RCC 7860 (cell line): ENCODE data around the gene CCSER1.
A peak's percentile ranks its signal among the peaks of the same experiment; 100 is the strongest.
"Not testable (repeated sequence)": the region's sequence is repeated elsewhere in the genome, so short reads cannot be mapped to it uniquely, and the experiment has no call there.

Experiments used
- DNase-seq: peaks from one replicate; pipeline ENCODE4 v3.0.0-alpha.2; 2015; ENCODE audit warnings: low spot score
- FAIRE-seq: peaks from 2 replicates; lab custom pipeline; 2012; peaks lifted over from hg19 to GRCh38; lab: Jason Lieb, UNC

The CCSER1 gene

DNA sequence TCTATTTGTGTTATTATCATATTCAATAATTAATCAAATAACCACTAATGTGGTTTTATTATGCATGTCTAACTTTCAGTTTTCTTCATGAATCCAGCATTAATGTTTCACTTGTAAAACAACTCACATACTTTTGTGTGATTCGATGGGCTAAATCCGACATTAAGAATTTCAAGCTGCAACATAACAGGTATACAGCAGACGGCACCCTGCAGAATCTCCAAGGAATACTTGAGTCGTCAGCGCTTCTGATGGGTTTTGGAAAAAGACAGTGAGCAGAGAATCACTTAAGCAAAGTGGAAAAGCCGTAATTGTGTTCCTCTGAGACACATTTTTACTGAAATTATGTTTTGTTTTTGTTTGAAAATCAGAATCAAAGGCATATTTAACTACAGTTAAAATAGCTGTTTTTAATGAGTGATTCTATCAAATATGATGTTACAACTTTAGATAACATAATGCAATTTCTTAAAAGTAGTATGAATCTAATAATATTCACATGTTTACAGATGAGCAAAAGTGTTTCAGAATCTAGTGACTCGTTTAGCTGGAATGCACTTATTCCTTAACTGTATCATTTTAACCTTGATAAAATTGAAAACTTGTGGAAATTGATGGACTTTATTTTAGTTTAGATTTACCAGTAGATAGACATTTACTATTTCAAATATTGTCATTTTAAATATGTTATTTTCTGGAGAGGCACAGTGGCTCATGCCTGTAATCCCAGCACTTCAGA, 514.8 kb downstream of the CCSER1 start:
- DNase-seq (no peak), FAIRE-seq (no peak)

DNA sequence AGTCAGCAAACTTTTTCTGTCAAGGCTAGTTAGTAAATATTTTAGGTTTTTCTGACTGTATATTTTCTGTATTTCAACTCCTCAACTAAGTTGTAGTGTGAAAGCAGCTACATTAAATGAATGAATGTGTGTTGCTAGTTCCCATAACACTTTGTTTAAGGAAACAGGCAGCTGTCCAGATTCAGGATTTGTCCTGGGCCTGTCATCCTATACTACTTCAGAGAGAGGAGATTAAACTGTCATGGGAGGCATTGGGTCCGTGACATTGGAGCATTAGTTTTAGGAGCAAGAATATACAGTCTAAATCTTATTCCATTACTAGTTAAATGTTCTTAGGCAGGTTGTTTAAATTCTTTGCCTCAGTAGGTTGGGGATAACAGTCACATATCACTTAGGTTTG, 516.0 kb downstream of the CCSER1 start:
- no peak for FAIRE-seq
- DNase-seq = no peak

DNA sequence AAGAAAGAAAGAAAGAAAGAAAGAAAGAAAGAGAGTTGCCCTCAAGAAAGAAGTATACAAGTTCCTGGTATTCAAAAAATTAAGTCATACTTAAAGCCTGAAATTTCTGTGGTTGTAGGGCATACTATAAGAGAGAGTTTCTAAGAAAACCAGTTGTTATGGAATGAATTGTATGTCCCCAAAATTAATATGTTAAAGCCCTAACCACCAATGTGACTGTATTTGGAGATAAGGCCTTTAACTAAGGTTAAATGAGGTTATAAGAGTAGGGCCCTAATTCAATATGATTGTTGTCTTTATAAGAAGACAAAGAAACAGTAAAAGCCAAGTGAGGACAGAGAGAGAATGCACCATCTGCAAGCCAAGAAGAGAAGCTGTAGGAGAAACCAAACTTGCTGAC, 521.1 kb downstream of the CCSER1 start:
- DNase-seq = no peak

DNA sequence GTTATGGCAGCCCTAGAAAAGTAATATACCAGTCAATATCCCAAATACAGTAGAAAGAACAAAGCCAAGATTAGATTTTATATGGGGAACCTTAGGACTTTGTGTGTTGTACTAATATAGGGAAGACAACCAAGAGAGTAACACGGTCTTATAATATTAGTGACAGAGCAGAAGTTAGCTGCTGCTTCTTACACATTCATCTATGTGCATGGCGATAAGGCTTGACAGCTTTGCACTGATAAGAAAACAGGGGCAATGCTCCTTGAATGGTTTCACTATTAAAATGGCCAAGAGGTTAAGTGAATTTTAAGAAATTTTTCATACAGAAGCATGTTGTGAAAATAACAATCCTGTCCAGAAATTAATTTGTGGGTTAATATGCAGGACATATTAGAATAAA, 521.6 kb downstream of the CCSER1 start:
- DNase-seq (no peak), FAIRE-seq (no peak)

More for the DNA sequence above, 521.1 kb downstream of the CCSER1 start:
- FAIRE-seq = no peak

DNA sequence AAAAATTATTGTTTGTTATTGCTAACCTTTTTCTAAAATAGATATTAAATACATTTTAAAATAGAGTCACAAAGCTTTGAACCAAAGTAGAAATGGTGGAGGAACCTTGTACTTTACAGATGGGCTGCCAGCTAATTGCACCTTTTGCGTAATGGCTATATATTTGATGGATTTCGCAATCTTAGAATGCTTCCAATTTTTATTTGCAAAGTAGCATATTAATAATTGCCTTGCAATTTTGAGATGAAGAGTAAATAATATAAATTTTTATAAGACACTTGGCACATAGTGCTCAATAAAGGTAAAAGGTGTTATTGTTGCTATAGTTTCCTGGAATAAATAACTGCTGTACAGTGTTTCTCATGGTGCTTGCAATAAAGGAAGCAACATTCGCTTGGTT, 533.5 kb downstream of the CCSER1 start:
- FAIRE-seq (no peak), DNase-seq (no peak)

DNA sequence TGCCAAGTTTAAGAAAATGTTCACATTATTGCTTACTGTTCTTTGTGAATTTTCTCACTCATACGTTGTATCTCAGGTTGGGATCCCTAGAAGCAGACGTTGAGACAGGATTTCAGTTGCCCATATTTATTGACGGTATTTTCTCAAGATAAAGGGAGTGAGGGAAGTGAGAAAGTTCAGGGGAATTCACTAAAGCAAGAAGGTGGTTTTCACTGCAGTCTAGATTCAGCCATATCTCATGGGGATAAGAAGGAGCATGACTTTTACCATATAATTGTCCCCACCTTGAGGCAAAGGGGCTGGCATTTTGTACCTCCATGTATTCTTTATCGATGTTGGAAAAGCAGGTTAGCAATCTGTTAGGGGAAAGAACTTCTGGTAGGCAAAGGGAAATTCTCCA, 543.0 kb downstream of the CCSER1 start:
- FAIRE-seq (no peak), DNase-seq (no peak)

DNA sequence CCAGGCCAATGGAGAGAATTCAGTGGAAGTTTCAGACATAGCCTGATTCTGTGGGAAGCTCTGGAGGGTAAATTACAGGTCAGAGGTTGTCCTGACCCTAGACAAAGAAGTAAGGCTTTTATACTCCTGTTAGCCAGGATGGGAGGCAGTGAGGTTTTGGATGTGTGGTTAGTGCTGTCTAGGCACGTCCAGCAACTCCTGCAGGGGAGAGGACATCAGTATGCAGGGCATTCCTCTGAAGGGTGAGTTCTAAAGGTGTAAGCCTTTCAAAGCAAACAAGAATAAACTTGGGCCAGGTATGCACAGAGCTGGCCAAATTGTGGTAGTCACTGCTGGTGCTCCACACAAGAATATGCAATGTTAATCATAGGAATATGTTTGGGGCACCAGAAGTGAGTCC, 562.5 kb downstream of the CCSER1 start:
- DNase-seq (no peak), FAIRE-seq (no peak)

DNA sequence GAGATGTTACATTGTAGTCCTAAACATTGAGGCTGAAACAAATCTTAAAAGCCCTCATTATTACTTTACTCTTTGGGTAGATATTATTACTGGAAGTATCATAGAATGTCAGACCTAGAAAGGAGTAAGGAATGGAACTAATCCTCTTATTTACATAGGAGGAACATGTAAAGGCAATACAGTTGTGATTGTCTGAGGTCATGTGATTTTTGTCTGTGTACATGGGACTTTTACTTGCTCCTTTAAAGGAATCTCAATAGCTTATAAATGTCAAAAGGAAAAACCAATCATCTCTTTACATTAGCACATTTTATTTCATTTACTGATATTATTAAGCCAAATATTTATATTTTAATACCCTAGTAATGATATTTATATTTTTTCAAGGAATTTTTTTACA, 568.2 kb downstream of the CCSER1 start:
- DNase-seq (no peak), FAIRE-seq (no peak)

DNA sequence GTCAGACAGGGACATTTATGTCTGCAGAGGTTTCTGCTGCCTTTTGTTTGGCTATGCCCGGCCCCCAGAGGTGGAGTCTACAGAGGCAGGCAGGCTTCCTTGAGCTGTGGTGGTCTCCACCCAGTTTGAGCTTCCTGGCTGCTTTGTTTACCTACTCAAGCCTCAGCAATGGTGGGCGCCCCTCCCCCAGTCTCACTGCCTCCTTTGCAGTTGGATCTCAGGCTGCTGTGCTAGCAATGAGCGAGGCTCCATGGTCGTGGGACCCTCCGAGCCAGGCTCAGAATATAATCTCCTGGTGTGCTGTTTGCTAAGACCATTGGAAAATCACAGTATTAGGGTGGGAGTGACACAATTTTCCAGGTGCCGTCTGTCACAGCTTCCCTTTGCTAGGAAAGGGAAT, 578.3 kb downstream of the CCSER1 start:
- DNase-seq, FAIRE-seq: not testable (repeated sequence)

DNA sequence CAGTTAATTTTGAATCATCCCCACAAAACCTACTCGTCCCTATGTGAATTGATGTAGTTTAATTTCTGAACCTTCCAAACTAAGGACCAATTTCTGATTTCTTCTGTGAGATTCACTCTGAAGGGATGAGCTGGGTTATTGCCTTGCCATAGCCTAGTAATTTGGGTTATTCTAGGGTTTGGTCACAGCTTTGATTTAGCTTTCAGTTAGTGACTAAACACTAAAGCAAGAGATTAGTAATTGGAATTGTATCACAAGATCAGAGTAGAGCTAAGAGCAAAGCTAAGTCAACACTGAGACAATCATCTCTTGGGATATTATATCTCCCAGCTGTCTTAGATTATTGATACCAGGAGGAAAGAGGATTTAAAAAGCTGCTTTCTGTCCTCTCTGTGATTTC, 588.0 kb downstream of the CCSER1 start:
- no peak for FAIRE-seq
- no peak for DNase-seq

DNA sequence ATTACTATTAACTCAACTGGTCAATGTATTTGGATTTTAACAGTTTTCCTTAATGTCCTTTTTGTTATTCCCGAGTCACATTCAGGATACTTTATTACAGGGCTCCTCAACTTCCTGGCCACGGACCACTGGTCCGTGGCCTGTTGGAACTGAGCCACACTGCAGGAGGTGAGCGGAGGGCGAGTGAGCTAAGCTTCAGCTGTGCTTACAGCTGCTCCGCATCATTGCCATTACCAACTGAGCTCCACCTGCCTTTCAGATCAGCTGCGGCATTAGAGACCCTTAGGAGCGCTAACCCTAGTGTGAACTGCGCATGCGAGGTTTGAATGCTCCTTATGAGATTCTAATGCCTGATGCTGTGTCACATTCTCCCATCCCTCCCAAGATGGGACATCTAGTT, 591.7 kb downstream of the CCSER1 start:
- peak; percentile 84 for FAIRE-seq
- peak; percentile 65 for DNase-seq

DNA sequence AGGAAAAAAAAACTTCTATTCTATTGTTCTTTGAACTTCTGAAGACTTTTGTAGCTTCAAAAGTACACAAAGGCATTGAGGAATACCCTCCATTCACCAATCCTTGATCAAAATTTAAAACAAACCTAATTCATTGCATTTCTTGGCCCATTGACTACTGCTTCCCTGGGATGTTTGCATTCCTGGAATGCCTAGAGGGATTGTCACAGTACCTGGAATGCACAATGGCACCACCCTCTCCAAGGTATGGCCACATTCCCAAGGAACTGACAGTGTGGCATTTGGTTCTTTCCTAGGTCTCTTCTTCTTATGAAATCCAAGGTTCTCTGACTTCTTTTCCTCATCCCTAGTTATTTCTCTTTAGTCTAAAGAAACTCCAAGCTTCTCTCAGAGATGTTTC, 600.7 kb downstream of the CCSER1 start:
- FAIRE-seq = peak; percentile 77

DNA sequence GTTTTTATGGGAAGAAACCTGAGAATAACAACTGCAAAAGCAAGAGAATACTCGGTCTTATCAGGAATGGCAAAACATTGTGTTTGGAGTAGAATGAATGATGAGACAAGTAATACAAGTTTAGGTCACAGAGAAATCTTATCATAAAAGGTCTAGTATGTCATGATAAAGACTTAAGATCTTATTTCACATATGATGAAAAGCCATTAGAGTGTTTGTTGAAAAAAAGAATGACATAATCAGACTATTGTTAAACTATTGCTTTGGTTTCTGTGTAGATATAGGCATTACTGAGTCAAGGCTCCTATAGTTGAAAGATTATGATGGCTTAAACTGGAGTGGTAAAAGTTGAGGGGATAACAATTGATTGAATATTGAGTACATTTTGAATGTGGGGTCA, 603.6 kb downstream of the CCSER1 start:
- FAIRE-seq = no peak
- DNase-seq = no peak

More for the DNA sequence above, 600.7 kb downstream of the CCSER1 start:
- DNase-seq = peak; percentile 71

DNA sequence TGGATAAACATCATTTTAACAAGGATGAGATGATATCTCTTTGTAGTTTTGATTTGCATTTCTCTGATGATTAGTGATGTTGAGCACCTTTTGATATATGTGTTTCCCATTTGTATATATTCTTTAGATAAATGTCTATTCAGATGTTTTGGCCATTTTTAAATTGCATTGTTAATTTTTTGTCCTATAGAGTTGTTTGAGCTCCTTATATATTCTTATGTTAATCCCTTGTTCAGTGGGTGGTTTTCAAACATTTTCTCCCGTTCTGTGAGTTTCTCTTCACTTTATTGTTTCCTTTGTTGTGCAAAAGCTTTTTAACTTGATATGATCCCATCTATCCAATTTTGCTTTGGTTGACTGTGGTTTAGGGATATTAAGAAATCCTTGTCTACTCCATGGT, 606.0 kb downstream of the CCSER1 start:
- no peak for DNase-seq
- no peak for FAIRE-seq

DNA sequence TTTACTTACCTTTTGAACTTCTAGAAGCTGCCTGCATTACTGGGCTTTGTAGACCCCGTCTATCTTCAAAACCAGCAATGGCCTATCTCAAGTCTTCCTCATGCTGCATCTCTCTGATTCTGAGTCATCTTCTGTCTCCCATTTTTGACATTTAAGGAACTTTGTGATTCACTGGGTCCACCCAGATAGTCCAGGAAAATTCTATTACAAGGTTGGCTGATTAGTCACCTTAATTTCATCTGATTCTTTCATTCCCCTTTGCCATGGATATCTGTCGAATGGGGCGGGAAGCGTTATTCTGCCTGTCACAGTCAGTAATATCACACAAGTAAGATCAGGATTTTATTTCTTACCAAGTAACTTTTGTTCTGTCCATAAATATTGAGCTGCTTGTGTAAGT, 618.0 kb downstream of the CCSER1 start:
- DNase-seq (peak; percentile 44), FAIRE-seq (no peak)

DNA sequence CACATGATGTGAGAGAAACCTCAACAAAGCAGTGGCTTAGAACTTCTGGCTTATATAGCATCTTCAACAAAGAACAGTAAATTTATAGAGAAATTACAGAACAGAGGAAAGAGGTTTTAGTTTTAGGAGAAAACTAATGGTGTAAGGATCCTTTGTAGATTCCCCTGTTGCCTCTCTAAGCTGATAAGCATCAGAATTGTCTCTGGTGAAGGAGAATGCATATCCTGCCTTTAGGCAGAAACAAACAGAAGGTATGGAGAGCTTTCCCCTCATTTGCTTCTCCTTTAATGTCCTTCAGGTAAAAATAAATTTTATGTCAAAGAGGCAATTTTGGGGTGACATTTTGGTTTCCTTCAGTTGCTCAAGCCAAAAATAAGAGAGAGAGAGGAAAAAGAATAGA, 625.9 kb downstream of the CCSER1 start:
- FAIRE-seq (no peak), DNase-seq (no peak)

DNA sequence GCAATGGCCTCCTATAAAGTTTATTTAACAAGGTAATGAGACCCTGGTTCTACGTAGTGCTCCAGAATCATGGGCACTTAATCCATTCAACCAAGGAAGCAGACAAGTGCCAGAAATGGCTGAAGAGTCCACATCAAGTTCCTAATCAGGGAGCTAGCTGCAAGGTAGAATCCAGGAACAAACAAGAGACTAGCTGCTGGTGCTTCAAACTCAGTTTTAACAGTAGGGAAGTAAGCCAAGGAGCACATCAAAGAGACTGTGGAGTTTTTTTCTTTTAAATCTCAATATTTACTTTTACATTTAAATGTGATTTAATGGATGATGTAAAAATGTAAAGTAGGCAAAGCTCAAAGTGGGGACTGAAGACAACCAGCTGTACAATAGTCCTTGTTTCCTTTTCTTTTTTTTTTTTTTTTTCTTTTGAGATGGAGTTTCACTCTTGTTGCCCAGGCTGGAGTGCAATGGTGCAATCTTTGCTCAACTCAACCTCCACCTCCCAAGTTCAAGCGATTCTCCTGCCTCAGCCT, 630.4 kb downstream of the CCSER1 start:
- DNase-seq (no peak), FAIRE-seq (no peak)

DNA sequence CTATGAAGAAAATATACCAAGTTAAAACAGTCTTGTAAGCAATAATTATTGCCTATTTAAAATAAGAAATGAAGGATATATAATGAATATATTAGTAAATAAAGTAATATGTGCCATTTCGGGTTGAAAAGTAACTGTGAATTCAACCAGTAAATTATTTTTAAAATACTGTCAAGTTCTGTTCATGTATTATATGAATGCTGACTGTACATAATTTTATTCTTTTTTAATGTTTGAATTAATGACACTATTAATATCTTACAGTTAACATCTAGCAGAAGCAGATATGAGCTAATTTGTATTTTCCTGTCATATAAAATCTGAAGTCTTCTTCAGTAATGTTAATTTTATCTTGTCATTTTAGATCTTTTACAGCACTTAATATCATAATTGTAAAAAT, 632.9 kb downstream of the CCSER1 start:
- FAIRE-seq (no peak), DNase-seq (no peak)

DNA sequence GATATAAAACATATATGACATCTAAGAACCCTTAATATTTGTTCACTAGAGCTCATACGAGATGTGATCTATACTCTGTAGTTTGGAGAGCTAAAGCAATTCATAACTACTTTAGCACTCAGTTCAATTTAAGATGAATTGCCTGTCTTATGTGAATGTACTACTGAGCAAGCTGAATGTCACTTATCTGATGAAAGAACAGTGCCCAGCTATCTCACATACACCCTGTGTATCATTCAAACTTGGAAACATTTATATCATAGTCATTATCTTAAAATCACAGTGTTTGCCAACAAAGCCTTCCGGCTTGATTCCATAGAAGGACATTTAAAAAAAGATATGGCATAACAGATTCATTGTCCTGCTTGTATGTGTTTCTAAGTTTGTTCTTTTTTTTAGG, 639.6 kb downstream of the CCSER1 start:
- no peak for DNase-seq
- FAIRE-seq = no peak

DNA sequence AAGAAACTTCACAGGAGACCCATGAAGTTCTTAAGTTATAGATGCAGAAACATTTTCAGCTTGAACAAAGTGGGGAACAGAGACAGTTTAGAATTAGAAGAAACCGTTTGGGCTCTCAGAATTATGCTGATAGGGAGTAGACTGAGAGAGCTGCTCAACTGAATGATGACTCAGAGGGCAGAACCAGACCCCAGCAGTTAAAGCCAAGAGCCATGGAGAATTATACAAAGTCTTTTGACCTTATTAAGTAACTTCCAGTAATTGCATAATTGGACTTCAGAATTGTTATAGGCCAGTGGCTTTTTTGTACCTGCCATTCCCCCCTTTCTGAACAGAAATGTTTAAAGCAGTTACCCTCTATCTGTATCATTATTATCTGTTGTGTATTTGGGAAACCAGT, 642.1 kb downstream of the CCSER1 start:
- DNase-seq (no peak), FAIRE-seq (no peak)

DNA sequence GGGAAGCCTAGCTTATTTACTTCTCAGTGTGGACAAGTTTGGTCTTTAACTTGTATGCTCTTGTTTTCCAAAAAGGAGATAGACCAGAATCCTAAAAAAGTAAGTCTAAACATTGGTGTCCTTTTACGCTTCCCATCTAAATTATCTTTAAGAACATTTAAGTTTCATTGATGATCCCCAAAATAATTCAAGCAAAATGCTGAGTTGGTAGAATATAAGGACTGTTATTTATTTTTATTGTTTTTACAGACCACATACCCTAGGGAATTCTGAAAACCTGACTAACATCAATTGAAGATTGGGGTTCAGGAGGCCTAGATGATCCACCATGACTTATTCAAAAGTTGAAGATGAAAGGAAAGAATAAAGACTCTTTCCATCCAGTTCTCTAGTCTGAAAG, 653.0 kb downstream of the CCSER1 start:
- DNase-seq = no peak
- no peak for FAIRE-seq

DNA sequence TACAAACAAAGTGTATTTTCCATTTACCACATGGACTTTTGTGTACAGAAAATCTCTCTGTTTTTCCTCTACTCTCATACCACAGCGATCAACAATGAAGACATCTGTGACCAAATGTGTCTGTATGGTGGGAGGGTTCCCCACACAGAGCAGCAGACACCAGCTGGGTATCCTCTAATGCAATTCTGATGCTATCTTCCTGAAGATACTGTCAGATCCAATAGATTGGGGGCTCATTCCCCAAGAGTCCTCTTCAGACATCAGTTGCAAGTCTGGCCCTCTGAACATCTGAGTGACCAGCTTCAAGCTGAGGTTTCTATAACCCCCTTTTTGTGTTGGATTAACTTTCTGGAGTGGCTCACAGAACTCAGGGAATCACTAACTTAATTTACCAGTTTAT, 659.4 kb downstream of the CCSER1 start:
- no peak for FAIRE-seq
- DNase-seq = no peak

DNA sequence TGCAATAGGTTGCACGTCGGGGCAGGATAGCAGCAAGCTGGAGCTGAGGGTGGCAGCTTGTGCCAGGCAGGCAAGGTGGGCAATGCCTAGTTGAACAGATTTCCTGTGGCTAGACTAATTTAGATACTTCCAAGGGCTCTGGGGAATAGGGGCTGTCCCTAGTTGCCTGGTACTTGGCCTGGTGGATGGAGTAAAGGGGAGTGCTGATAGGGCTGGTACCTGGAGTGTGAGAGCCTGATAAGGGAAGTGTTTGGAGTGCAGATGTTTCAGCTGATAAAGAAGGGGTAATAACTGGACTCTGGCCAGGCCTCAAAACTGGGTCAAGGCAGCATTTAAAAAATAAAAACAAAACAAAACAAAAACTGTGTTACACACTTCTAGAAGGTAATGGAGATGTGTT, 665.5 kb downstream of the CCSER1 start:
- FAIRE-seq (no peak), DNase-seq (no peak)
